ENCODE data around the gene THRB.

DNA sequence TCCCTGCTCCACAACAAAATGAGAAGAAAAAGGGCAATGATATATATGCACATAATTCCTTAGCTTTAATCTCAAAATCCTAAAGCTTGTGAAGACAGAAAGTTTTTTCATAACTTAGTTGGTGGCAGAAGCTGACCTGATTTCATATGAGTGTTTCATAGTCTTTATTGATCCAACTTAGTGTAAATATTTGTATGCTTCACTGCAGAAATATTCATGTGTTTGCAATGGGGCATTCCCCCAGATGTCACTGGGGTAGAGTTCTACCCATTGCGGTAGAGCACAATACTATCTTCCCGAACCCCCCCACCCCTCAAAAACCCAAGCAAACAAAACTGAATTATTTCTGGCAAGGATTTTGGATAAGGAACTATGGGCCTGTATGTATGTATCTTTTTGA lies 221.2 kb downstream of the THRB start:
- TF ChIP-seq, protein P1, sequence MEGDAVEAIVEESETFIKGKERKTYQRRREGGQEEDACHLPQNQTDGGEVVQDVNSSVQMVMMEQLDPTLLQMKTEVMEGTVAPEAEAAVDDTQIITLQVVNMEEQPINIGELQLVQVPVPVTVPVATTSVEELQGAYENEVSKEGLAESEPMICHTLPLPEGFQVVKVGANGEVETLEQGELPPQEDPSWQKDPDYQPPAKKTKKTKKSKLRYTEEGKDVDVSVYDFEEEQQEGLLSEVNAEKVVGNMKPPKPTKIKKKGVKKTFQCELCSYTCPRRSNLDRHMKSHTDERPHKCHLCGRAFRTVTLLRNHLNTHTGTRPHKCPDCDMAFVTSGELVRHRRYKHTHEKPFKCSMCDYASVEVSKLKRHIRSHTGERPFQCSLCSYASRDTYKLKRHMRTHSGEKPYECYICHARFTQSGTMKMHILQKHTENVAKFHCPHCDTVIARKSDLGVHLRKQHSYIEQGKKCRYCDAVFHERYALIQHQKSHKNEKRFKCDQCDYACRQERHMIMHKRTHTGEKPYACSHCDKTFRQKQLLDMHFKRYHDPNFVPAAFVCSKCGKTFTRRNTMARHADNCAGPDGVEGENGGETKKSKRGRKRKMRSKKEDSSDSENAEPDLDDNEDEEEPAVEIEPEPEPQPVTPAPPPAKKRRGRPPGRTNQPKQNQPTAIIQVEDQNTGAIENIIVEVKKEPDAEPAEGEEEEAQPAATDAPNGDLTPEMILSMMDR (tag by site-specific recombination; IDR thresholded peaks at IDR 0.05): no peak
- TF ChIP-seq HOXA7 (CRISPR knock-in tag; IDR thresholded peaks at IDR 0.05; ENCODE audit: borderline replicate concordance): no peak
- TF ChIP-seq, protein P2, sequence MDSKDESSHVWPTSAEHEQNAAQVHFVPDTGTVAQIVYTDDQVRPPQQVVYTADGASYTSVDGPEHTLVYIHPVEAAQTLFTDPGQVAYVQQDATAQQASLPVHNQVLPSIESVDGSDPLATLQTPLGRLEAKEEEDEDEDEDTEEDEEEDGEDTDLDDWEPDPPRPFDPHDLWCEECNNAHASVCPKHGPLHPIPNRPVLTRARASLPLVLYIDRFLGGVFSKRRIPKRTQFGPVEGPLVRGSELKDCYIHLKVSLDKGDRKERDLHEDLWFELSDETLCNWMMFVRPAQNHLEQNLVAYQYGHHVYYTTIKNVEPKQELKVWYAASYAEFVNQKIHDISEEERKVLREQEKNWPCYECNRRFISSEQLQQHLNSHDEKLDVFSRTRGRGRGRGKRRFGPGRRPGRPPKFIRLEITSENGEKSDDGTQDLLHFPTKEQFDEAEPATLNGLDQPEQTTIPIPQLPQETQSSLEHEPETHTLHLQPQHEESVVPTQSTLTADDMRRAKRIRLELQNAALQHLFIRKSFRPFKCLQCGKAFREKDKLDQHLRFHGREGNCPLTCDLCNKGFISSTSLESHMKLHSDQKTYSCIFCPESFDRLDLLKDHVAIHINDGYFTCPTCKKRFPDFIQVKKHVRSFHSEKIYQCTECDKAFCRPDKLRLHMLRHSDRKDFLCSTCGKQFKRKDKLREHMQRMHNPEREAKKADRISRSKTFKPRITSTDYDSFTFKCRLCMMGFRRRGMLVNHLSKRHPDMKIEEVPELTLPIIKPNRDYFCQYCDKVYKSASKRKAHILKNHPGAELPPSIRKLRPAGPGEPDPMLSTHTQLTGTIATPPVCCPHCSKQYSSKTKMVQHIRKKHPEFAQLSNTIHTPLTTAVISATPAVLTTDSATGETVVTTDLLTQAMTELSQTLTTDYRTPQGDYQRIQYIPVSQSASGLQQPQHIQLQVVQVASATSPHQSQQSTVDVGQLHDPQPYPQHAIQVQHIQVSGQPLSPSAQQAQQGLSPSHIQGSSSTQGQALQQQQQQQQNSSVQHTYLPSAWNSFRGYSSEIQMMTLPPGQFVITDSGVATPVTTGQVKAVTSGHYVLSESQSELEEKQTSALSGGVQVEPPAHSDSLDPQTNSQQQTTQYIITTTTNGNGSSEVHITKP (tag by site-specific recombination; IDR thresholded peaks at IDR 0.05): no peak
- TF ChIP-seq TCF7L2 (IDR thresholded peaks at IDR 0.05; ENCODE audit: borderline replicate concordance, low read depth, low read length): no peak
